Gastrocnemius medialis (tissue), 4 donors: ENCODE data around the gene CACNA1C.

Source experiments
- POLR2A ChIP-seq, 2 donors: fragments of 450-650 bp; IDR thresholded peaks; one replicate each; pipeline ENCODE4 v1.6.1; 2017; ENCODE audit warnings: antibody characterized with exemption in 2 of 2, mild to moderate bottlenecking in 2 of 2, moderate library complexity in 2 of 2
- TF ChIP-seq, protein P1 (sequence below), 5 experiments: fragments of 450-650 bp in 3 of 5; fragments of 200-600 bp in 2 of 5; sonication (generic) in 2 of 5; IDR thresholded peaks in 4 of 5; conservative IDR thresholded peaks in 1 of 5; 1 replicate in 4 of 5; 2 replicates in 1 of 5; pipeline ENCODE4 v1.5.1; 2016 to 2019; ENCODE audit warnings: antibody characterized with exemption in 5 of 5, mild to moderate bottlenecking in 3 of 5, moderate library complexity in 3 of 5

DNA sequence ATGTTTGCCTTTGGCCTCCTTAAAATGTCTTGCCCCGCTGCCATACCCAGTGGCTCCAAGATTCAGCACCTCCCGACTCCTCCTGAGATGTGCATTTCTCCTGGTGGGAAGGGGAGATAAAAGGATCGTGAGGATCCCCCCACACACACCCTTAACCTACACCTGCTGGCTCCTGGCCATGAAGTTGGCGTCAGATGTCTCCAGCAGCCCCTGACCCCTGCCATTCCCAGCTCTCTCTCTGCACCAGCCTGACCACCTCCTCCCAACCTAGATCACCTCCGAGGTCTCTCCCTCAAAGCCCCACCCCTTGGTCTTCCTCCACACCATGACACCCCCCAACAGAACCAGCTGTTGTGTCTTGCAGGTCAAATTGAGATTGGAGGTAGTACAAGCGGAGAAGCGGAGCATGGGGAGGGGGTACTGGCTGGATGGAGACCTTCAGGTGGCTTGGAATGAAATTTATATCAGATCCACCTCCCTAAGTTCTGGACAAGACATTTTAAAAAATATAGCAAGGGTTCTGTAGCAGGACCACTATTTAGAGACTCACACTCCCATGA is 590.9 kb downstream of the CACNA1C start:
- TF ChIP-seq, protein P1, sequence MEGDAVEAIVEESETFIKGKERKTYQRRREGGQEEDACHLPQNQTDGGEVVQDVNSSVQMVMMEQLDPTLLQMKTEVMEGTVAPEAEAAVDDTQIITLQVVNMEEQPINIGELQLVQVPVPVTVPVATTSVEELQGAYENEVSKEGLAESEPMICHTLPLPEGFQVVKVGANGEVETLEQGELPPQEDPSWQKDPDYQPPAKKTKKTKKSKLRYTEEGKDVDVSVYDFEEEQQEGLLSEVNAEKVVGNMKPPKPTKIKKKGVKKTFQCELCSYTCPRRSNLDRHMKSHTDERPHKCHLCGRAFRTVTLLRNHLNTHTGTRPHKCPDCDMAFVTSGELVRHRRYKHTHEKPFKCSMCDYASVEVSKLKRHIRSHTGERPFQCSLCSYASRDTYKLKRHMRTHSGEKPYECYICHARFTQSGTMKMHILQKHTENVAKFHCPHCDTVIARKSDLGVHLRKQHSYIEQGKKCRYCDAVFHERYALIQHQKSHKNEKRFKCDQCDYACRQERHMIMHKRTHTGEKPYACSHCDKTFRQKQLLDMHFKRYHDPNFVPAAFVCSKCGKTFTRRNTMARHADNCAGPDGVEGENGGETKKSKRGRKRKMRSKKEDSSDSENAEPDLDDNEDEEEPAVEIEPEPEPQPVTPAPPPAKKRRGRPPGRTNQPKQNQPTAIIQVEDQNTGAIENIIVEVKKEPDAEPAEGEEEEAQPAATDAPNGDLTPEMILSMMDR (IDR thresholded peaks at IDR 0.05 in 4 of 5, conservative IDR thresholded peaks at IDR 0.05 in 1 of 5) = no peak
- no peak for TF ChIP-seq POLR2A (IDR thresholded peaks at IDR 0.05)
